Right lobe of liver (tissue), 4 donors: ENCODE results near the gene OSCP1.

Source experiments
- CTCF ChIP-seq, 4 donors: fragments of 200-600 bp in 3 of 4; fragments of 450-650 bp in 1 of 4; IDR thresholded peaks; one replicate each; pipeline versions ENCODE4 v1.5.1 to v1.8.0; 2016 to 2022; ENCODE audit warnings: antibody characterized with exemption in 4 of 4, mild to moderate bottlenecking in 2 of 4
- POLR2A ChIP-seq: fragments of 450-650 bp; IDR thresholded peaks from one replicate; pipeline ENCODE4 v1.6.1; 2017; ENCODE audit warnings: antibody characterized with exemption, mild to moderate bottlenecking
- donor health status: DM: no; HTN: no; CAD: no.
- donor health status: DM: no; HTN: no; CAD: no.
- donor health status: DM: no; HTN: yes; CAD: no.

GRCh38 chr1:36465731-36466369 lies 15.6 kb upstream of the OSCP1 start:
- TF ChIP-seq POLR2A, result no peak
- no peak for TF ChIP-seq CTCF (IDR thresholded peaks at IDR 0.05)
